ENCODE data around the gene TFR2.

DNA sequence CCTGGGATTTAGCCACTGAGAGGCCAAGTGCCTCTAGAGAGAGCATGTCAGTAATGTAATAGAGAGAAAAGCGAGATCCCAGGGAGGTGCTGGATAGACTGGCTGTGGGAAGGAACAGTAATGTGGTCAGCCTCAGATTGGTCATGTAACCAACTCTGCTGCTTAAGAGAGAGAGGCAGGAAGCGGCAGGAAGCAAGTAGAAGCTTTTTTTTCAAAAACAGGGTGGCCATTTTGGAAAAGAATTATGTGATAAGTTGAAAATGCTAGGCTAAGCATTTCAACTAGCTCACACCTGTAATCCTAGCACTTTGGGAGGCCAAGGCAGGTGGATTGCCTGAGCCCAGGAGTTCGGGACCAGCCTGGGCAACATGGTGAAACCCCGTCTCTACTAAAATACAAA, 42.9 kb downstream of the TFR2 start:
- TF ChIP-seq, protein P1, sequence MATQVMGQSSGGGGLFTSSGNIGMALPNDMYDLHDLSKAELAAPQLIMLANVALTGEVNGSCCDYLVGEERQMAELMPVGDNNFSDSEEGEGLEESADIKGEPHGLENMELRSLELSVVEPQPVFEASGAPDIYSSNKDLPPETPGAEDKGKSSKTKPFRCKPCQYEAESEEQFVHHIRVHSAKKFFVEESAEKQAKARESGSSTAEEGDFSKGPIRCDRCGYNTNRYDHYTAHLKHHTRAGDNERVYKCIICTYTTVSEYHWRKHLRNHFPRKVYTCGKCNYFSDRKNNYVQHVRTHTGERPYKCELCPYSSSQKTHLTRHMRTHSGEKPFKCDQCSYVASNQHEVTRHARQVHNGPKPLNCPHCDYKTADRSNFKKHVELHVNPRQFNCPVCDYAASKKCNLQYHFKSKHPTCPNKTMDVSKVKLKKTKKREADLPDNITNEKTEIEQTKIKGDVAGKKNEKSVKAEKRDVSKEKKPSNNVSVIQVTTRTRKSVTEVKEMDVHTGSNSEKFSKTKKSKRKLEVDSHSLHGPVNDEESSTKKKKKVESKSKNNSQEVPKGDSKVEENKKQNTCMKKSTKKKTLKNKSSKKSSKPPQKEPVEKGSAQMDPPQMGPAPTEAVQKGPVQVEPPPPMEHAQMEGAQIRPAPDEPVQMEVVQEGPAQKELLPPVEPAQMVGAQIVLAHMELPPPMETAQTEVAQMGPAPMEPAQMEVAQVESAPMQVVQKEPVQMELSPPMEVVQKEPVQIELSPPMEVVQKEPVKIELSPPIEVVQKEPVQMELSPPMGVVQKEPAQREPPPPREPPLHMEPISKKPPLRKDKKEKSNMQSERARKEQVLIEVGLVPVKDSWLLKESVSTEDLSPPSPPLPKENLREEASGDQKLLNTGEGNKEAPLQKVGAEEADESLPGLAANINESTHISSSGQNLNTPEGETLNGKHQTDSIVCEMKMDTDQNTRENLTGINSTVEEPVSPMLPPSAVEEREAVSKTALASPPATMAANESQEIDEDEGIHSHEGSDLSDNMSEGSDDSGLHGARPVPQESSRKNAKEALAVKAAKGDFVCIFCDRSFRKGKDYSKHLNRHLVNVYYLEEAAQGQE (IDR thresholded peaks at IDR 0.05; ENCODE audit: insufficient read depth in 1 of 2, low read depth in 2 of 2, low read length in 2 of 2), result no peak
- TF ChIP-seq POLR2AphosphoS5 (IDR thresholded peaks at IDR 0.05; ENCODE audit: low read depth, low read length), result no peak

Data from PFSK-1 (cell line).